HG02884 (cell line): ENCODE data around the gene MTOR.
"Not testable (repeated sequence)": the region's sequence is repeated elsewhere in the genome, so short reads cannot be mapped to it uniquely, and the experiment has no call there.

Source experiments
- ATAC-seq: cut with Tn5 transposase; IDR thresholded peaks from one replicate; pipeline ENCODE4 v1.9.1; 2021; ENCODE audit warnings: mild to moderate bottlenecking, moderate library complexity; ENCODE audit not compliant: unreplicated experiment

Gene MTOR

DNA sequence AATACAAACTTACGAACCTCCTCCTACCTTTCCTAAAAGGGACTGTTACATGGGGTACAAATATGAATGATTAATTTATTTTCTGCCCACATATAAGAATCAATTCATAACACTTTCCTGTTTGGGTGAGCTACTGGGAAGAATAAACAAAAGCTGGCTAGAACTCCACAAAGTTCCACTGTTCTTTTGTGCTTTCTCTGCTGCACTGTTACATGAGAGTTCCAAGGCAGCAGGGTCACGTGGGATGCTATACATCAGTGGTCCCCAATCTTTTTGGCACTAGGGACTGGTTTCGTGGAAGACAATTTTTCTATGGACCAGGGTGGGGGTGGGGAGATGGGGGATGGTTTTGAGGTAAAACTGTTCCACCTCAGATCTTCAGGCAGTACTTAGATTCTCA is 75.4 kb downstream of the MTOR start:
- no peak for ATAC-seq

DNA sequence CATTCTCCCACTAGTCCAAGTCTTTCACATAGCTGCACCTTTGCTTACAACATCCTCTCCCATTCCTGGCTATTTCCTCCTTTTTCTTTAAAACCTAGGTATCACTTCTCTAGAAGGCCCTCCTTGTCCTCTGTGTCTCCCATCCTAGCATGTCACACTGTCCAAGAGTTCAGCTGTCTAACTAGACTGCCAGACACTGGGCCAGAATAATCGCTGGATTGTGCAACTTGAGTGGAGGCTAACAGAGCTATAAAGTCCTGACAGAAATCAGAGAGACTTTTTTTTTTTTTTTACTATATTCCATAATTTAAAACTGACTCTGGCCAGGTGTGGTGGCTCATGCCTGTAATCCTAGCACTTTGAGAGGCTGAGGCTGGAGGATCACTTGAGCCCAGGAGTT is 77.4 kb downstream of the MTOR start:
- no peak for ATAC-seq

DNA sequence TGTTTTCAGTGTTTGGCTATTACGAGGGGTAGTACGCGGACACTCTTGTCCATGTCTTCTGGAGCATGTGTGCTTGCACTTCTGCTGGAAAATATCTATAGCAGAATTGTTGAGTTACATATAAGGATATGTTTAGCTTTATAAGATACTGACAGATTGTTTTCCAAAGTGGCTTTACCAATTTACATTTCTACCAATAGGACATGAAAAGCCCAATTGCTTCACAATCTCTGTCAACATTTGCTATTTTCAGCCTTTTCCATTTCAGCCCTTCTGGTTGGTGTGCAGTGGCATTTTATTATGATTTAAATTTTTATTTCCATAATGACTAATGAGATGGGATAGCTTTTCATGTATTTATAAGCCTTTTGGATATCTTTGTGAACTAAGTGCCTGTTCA is 79.5 kb downstream of the MTOR start:
- no peak for ATAC-seq

DNA sequence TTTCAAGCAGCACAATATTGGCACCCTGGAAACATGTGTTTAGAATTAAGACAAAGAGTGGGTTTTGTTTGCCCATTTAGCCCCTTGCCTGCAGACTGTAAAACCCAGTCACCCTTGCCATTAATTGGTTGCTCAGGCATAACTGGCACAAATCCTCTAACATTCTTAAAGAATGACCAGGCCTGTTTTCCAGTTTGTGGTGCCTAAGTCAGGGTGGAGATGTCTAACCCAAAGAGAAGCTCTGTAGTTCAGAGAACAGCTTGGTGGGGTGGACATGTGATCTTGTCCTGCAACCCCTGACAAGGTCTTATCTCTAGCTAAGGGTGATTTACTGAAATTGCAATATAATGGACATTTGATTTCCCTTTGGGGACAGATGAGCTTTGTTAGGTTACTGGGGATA is 82.0 kb downstream of the MTOR start:
- no peak for ATAC-seq

DNA sequence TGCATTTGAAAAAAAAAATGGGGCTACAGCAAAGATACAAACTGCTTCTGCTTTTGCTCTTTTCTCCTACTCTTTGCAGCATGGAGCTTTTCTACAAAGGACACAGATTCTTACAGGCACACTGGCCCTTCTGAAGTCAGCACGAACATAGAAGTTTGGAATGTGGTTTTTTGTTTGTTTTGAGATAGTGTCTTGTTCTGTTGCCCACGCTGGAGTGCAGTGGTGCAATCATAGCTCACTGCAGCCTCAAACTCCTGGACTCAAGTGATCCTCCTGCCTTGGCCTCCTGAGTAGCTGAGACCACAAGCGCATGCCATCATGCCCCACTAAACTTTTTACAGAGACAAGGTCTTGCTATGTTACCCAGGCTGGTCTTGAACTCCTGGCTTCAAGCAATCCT is 82.6 kb downstream of the MTOR start:
- not testable (repeated sequence) for ATAC-seq

DNA sequence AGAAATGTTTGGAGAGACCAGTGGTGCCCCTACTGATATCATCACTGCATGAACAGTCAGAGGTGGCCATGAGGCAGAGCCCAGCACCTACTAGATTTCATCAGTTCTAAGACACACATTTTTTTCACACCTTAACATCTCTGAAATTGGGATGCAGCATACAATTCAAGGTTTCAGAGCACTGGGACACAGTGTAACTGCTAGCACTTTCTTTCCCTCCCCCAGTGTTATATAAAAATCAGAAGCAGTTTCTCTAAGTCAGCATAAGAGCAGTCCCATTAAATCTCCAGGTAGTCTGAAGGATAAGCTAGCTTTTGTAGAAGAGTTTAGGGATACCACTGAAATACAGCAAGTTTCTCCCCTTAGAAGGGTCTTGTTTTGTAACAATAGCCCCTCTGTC is 83.2 kb downstream of the MTOR start:
- ATAC-seq: no peak

DNA sequence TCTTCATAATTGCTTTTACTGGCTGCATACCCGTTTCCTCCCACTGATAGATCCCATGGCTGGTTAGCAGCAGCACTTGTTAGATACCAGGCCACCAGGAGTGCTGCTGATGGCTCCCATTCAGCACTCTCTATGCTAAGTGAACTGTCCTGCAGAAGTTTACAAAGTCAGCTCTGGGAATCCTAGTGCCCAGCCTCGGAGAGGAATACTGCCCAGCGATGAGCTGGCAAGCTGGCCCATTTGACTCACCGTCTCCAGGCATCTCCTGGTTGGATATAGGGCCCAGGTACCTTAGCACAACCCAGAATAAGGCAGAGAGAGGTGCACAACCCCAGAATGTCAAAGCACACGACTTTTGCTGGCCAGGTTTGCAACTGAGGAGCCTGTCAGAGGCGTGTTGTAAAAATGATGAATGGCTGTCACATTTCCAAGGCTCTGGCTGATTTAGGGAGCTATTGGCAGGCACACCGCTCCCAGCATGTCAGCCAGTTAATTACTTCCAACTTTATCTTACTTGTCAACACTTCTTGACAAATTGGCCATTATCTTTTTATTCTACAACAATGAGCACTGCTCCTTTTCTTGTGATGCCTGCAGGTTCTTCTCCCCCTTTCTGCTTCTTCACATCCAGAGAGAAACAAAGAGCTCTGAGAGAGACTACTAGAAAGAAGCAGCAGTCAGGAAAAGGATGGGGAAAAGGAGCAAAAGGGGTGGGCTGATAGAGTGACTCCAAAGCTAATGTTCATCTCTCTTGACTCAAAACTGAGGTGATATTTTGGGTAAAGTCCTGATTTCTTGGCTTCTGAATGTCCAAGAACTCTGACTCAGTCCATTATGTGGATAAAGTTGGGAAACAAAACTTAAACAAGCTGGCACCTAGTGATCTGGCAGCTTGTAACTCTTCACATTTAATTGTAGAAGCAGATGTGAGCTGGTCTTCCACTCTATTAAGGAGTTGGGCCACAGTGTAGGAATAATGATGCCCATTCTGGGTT is 84.0 kb downstream of the MTOR start:
- no peak for ATAC-seq

DNA sequence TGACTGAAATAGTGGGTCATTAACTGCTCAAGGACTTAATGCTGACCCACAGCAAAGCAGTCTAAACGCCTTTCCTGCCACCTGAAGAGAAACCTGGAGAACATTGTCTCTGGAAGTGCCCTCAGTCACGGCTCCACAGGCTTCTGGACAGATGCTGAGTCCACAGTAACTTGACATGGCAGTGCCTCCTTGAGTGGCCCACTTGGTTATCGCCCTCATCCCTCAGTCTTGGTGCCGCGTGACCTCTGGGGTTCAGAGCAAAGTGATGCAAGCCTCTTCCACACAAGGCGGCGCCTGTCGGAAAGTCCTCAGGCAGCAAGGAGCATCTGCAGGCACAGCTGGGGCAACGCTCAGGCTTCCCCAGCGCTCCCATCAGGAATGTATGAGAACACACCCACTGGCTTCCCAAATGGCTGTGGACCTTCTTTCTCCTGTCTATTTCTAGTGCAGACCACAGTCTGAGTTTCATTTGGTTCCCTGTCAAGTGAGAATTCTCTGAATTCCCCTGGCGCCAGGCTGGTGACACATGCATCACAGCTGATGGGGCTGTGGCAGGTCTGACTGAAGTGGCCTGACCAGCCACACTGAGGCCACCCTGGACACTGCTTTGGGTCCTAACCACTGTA is 86.2 kb downstream of the MTOR start:
- ATAC-seq: no peak

DNA sequence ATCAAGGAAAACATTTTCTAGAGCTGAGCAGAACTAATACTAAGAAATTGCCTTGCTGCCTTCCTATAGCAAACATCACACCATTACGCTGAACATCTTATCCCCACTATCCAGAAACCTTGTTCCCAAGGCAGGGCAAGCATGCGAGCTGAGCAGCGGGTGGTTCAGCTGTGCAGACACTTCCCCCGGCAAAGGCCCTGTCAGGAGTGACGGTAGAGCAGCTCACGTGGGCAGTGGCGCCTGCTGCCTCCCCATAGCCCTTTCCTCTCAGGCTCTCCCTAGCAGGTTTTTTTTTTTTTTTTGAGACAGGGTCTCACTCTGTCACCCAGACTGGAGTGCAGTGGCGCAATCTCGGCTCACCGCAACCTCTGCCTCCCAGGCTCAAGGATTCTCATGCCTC is 86.9 kb downstream of the MTOR start:
- ATAC-seq: no peak

DNA sequence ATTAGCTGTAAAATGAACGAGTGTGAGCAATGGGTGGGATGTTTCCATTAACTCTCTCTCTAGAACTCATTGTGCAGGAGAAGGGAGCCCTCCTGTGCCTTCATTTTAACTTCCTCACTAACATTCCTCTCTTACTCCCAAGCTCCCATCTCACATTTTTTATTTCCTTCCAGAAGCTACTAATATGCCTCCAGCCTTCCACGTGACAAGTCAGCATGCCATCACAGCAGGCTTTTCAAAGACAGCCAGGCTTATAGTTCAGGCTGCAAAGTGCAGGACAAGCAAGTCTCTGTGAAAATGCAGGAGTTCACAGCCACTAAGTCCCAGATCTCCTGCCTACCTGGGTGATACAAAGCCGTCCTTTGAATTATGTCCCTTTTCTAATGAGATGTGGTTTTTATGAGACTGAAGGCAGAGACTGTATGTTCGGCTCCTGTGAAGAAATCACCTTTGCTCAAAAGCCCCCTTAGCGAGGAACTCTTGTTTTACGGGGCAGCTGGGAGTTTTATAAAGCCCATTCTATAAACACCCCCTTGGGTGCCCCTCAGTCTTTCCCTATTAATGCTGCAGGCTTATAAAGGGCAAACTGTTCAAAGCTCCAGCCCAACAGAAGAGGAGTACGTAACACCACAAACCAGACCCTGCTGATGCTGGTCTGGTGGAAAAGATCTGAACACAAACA is 87.9 kb downstream of the MTOR start:
- no peak for ATAC-seq

DNA sequence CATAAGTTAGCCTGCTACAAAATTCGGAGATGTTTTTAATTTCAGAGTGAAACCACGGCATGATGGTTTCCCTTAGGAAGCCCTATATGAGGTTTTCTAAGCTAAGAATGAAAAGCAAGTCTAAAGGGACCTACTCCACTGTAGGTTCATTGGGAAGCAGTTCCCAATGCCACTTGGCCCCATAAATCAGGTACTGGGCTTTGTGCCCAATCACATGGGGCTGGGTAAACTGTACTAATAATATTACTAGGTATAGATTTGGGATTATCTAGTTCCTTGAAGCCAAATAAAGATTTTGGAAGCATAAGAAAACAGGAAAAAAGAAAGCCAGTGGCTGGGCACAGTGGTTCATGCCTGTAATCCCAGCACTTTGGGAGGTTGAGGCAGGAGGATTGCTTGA is 92.2 kb downstream of the MTOR start:
- no peak for ATAC-seq

DNA sequence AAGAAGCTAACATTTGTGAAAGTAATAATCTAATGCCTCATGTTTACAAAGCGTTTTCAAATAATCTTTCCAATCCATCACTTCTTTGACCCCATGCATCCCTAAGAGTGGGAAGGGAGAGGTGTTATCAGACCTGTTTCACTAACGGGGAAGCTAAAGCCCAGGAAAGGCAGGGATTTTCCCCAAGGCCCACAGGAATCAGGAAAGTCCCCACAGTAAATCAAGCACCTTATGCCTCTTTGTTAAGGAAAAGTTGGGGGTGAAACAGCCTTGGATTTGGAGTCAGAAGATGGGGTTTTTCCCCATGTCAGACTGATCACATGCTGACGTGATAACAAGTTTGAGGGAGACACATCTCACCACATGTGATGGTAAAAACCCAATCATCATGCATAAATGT is 93.1 kb downstream of the MTOR start:
- ATAC-seq: no peak

DNA sequence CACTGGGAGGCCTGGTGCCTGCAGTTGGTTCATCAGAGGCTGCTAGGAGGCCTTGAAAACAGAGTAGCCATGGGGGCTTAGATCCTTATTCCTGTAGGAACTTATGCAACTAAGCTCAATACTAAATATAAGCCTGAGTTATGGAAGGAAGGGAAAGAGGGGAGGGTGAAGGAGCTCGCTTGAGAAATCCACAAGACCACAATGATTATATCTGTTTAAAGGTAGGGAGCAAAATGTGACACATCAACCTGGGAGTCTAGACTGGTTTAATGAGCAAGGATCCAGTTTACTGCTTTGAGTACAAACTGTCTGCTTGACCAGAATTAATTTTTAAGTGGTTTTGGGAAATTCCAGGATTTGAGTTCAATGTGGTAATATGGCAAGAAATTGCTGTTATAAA is 93.6 kb downstream of the MTOR start:
- ATAC-seq: no peak

DNA sequence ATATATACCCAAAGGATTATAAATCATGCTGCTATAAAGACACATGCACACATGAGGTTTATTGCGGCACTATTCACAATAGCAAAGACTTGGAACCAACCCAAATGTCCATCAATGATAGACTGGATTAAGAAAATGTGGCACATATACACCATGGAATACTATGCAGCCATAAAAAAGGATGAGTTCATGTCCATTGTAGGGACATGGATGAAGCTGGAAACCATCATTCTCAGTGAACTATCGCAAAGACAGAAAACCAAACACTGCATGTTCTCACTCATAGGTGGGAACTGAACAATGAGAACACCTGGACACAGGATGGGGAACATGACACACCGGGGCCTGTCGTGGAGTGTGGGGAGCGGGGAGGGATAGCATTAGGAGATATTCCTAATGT is 95.6 kb downstream of the MTOR start:
- not testable (repeated sequence) for ATAC-seq

DNA sequence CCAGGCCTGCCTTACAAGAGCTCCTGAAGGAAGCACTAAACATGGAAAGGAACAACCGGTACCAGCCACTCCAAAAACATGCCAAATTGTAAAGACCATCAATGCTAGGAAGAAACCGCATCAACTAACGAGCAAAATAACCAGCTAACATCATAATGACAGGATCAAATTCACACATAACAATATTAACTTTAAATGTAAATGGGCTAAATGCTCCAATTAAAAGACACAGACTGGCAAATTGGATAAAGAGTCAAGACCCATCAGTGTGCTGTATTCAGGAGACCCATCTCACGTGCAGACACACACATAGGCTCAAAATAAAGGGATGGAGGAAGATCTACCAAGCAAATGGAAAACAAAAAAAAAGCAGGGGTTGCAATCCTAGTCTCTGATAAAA is 99.6 kb downstream of the MTOR start:
- not testable (repeated sequence) for ATAC-seq

DNA sequence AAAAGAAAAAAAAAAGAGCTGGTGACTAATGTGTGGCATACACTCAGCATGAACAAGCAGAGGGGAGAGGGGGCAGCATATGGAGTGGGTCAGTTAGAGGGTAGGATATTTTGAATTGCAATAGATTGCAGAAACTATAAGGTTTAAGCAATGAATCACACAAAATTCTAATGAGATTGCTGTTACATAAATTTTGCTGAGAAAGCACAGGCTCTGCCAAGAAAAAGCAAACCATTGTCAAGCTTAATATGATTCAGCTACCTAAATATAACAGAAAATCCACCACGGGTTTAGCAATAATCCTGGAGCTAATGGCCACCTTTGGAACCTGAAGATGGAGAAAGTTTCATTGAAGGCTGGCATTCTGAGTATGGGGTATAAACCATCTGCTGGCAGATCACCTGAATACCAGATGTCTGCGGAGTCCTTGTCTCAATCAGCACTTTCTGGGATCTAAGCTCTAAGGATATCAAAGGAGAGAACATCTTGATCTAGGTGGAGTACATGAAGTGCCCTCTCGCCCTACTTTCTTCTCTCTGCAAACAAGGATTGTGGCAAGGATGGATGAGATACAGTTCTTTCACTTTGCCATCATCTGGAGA is 103.5 kb downstream of the MTOR start:
- no peak for ATAC-seq

DNA sequence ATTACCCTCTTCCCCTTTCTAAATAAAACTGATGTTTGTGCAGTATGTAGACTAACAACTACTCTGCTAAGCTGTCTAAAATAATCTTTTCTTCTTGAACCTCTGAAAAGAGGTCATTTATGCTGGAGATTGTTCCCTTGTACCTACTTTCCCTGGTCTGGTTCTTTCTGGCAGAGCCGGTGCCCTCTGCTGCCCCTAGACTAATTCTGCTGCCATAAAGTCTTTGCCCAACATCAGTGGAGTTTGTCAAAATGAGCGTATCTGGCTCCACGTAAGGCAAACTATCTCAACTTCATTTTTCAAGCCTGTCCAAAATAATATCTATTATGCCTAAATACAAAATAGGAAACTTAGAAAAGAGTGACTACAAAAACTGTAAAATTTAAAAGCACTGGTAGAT is 104.1 kb downstream of the MTOR start:
- no peak for ATAC-seq

DNA sequence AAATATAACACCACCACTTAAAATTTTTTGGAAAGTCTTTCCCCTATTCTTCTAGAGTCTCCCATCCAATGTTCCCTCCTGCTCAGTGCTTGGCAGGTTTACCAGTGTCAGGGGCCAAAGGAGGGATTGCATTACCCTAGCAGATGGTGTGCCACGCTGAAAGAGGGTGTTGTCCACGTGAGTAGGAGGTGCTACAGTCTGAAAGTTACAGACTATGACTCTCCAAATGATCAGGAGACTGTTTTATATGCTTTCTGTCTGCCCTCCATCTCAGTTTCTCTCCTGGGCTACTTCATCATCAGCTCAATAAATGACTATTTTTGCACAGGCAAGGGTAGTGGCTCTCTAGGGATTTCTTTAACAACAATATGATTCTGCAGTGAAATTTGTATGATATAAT is 104.5 kb downstream of the MTOR start:
- ATAC-seq: no peak

DNA sequence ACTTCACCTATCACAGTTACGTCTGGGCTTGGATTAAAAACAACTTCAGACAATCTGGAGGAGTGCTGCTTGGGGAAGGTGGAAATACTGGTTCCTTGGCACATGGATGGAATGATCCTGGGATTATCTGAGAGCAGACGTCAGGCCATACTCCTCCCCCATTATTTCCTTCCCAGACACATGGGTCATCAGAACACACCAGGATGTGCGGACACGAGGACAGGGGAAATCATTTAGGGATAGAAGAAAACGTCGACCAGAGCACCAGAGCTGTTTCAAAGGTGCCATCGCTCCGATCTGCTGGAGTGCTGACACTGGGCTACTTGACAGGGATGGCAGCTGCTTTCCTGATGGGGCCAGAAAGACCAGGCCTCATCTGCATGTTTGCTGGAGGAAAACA is 105.0 kb downstream of the MTOR start:
- no peak for ATAC-seq

DNA sequence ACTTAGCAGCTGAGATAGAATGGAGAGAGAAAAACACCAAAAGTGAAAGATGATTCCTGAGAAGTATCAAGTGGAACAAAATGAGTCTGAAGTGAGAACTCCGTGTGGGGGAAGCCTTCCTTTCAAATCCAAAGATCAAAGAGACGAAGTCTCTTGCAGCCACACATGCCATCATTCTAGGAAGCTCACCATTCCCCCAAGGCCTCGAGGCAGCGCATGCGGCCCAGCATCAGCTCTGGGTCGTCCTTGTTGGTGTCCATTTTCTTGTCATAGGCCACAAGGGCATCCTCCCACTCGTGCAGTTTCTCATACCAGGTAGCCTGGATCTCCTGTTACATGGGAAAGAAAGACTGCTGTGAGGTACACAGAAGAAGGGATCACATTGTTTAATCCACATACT is 105.4 kb downstream of the MTOR start:
- no peak for ATAC-seq

DNA sequence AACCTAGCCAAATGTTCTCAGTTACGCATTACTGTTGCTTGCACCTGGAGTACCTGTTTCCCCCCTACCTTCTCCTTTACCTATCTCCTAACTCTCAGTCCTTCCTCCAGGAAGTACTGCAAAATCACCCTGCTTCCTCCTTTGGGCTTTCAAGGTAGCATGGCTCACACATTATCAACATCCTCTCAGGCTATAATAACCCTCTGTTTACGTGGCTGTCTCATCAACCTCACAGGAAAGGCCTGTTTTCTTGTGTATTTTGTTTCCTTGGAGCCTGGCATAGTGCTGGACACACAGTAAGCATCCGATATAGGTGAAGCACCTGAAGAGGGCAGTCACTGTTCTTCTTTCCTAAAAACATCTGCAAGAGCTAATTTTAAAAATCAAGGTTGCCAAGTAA is 105.9 kb downstream of the MTOR start:
- no peak for ATAC-seq
